ENCODE measurements around the gene FAM20C.

Gene FAM20C

GRCh38 chr7:277228-277627 lies 84.9 kb downstream of the FAM20C start:
- H3K36me3 ChIP-seq = no peaks in the 10 kb centered on the region
- H3K4me1 ChIP-seq (ENCODE audit: control insufficient read depth in 1 of 2, insufficient read depth in 1 of 2, low read depth in 1 of 2, low read length in 1 of 2) = no peaks in the 10 kb centered on the region
- no peak overlapping the region for H3K4me3 ChIP-seq (ENCODE audit: low read depth in 1 of 2, low read length in 1 of 2)
- TF ChIP-seq CTCF (IDR thresholded peaks at IDR 0.05) = no peak
- H3K9me3 ChIP-seq = no peaks in the 10 kb centered on the region
- H3K27ac ChIP-seq = no peak overlapping the region
- H3K27me3 ChIP-seq = peaks cover 18% of the 10 kb centered on the region

- H3K4me3 ChIP-seq (ENCODE audit: low read depth in 1 of 2, low read length in 1 of 2) = no peak overlapping the region
- no peaks in the 10 kb centered on the region for H3K36me3 ChIP-seq
- H3K9me3 ChIP-seq = no peaks in the 10 kb centered on the region
- TF ChIP-seq CTCF (IDR thresholded peaks at IDR 0.05) = no peak
- H3K27ac ChIP-seq = no peak overlapping the region
- H3K4me1 ChIP-seq (ENCODE audit: control insufficient read depth in 1 of 2, insufficient read depth in 1 of 2, low read depth in 1 of 2, low read length in 1 of 2) = no peaks in the 10 kb centered on the region
- peaks cover 18% of the 10 kb centered on the region for H3K27me3 ChIP-seq
Observed at GRCh38 chr7:278081-278480, 85.7 kb downstream of the FAM20C start.

GRCh38 chr7:279821-280220 lies 87.5 kb downstream of the FAM20C start:
- peaks cover 26% of the 10 kb centered on the region for H3K27me3 ChIP-seq
- H3K9me3 ChIP-seq = no peaks in the 10 kb centered on the region
- no peak for TF ChIP-seq CTCF (IDR thresholded peaks at IDR 0.05)
- no peak overlapping the region for H3K27ac ChIP-seq
- no peaks in the 10 kb centered on the region for H3K36me3 ChIP-seq
- H3K4me3 ChIP-seq (ENCODE audit: low read depth in 1 of 2, low read length in 1 of 2) = no peak overlapping the region
- H3K4me1 ChIP-seq (ENCODE audit: control insufficient read depth in 1 of 2, insufficient read depth in 1 of 2, low read depth in 1 of 2, low read length in 1 of 2) = no peaks in the 10 kb centered on the region

GRCh38 chr7:280461-280860 lies 88.1 kb downstream of the FAM20C start:
- TF ChIP-seq CTCF (IDR thresholded peaks at IDR 0.05) = no peak
- no peaks in the 10 kb centered on the region for H3K9me3 ChIP-seq
- H3K4me1 ChIP-seq (ENCODE audit: control insufficient read depth in 1 of 2, insufficient read depth in 1 of 2, low read depth in 1 of 2, low read length in 1 of 2) = no peaks in the 10 kb centered on the region
- H3K27ac ChIP-seq = no peak overlapping the region
- no peaks in the 10 kb centered on the region for H3K36me3 ChIP-seq
- H3K27me3 ChIP-seq = peaks cover 31% of the 10 kb centered on the region
- no peak overlapping the region for H3K4me3 ChIP-seq (ENCODE audit: low read depth in 1 of 2, low read length in 1 of 2)

- H3K27me3 ChIP-seq = peaks cover 43% of the 10 kb centered on the region
Observed at GRCh38 chr7:281637-282036, 89.3 kb downstream of the FAM20C start.

More at GRCh38 chr7:281637-282036, 89.3 kb downstream of the FAM20C start:
- Histone ChIP-seq H3K36me3 (no peaks in the 10 kb centered on the region), H3K9me3 (no peaks in the 10 kb centered on the region), H3K27ac (no peak overlapping the region), H3K4me1 (ENCODE audit: control insufficient read depth in 1 of 2, insufficient read depth in 1 of 2, low read depth in 1 of 2, low read length in 1 of 2) (no peaks in the 10 kb centered on the region), H3K4me3 (ENCODE audit: low read depth in 1 of 2, low read length in 1 of 2) (no peak overlapping the region)
- TF ChIP-seq CTCF (IDR thresholded peaks at IDR 0.05) = no peak
